Subcutaneous preadipocyte (primary cell): ENCODE measurements around the gene SPACA6. TPM values are rescaled to one million over a fixed set of nuclear protein-coding genes. Genes with fewer than 3 reads are reported as not detected.

Source experiments
- small RNA-seq: library from RNA; depleted of rRNA; stranded (forward); fragments of <200 nt; gene quantifications from one replicate; pipeline ENCODE3, GENCODE V24; 2012
- total RNA-seq: library from RNA; depleted of rRNA; stranded (reverse); fragments of >200 nt; gene quantifications from 2 replicates; pipeline ENCODE4 v1.2.3, GENCODE V29; 2012

SPACA6 gene
- total RNA-seq: 2.6 and 5.1 TPM in 2 replicates

GRCh38 chr19:51693260-51693659 lies at the start of gene SPACA6:
TSS of gene SPACA6 (plus strand) at chr19:51693330. CDS start at chr19:51693527, 197 bp downstream.

GRCh38 chr19:51646730-51647129 lies 46.4 kb upstream of the SPACA6 start, which contains the start of gene SIGLEC14:
TSS of gene SIGLEC14 (minus strand) at chr19:51646825. CDS start at chr19:51646759, 66 bp downstream.

GRCh38 chr19:51751655-51752054 lies 58.5 kb downstream of the SPACA6 start, which contains the start of gene FPR1:
TSS of gene FPR1 (minus strand) at chr19:51751878. CDS start at chr19:51746994, 4,884 bp downstream.

Small RNA genes within 50 kb of the gene (small RNA-seq; reads per million reads assigned to genes)
- gene AC018755.2 (not detected), gene MIR125A (not detected), gene MIR99B (0.30 reads per million, percentile 8 among the genes with 10 or more reads in this experiment), gene MIRLET7E (not detected)

Other genes starting within 250 kb of the SPACA6 start
- not detected in 2 replicates for gene SIGLEC8, start 234.9 kb upstream of the SPACA6 start, total RNA-seq
- gene CEACAM18, start 214.8 kb upstream of the SPACA6 start, total RNA-seq: not detected in 2 replicates
- gene SIGLEC12, start 191.5 kb upstream of the SPACA6 start, total RNA-seq: not detected in 2 replicates
- not detected in 2 replicates for gene SIGLEC6, start 161.7 kb upstream of the SPACA6 start, total RNA-seq
- 4.0 and 4.1 TPM in 2 replicates for gene ZNF175, start 122.0 kb upstream of the SPACA6 start, total RNA-seq
- gene SIGLEC5, start 62.9 kb upstream of the SPACA6 start, total RNA-seq: not detected in 2 replicates
- not detected in 2 replicates for gene SIGLEC14, start 46.5 kb upstream of the SPACA6 start, total RNA-seq
- 6.2 and 6.6 TPM in 2 replicates for gene HAS1, start 30.7 kb downstream of the SPACA6 start, total RNA-seq
- gene FPR1, start 58.5 kb downstream of the SPACA6 start, total RNA-seq: 0.39 and 1.5 TPM in 2 replicates
- gene FPR2, start 67.8 kb downstream of the SPACA6 start, total RNA-seq: 0.37 and 0.39 TPM in 2 replicates
- not detected in 2 replicates for gene FPR3, start 101.8 kb downstream of the SPACA6 start, total RNA-seq
- 3.7 and 4.0 TPM in 2 replicates for gene ZNF577, start 194.6 kb downstream of the SPACA6 start, total RNA-seq
- gene ZNF649, start 211.7 kb downstream of the SPACA6 start, total RNA-seq: 5.5 and 6.5 TPM in 2 replicates
- gene ZNF613, start 234.1 kb downstream of the SPACA6 start, total RNA-seq: 2.9 and 3.7 TPM in 2 replicates